Body of pancreas (tissue), 4 donors: ENCODE measurements around the gene STXBP1.

Experiments
- POLR2A ChIP-seq, 3 donors: fragments of 450-650 bp; IDR thresholded peaks; one replicate each; pipeline ENCODE4 v1.6.1; 2016; ENCODE audit warnings: antibody characterized with exemption in 3 of 3, mild to moderate bottlenecking in 2 of 3
- TF ChIP-seq, protein P1 (sequence below), 7 experiments: fragments of 450-650 bp in 4 of 7; fragments of 200-600 bp in 3 of 7; sonication (generic) in 3 of 7; IDR thresholded peaks; one replicate each; pipeline ENCODE4 v1.5.1; 2016 to 2019; ENCODE audit warnings: antibody characterized with exemption in 7 of 7

DNA sequence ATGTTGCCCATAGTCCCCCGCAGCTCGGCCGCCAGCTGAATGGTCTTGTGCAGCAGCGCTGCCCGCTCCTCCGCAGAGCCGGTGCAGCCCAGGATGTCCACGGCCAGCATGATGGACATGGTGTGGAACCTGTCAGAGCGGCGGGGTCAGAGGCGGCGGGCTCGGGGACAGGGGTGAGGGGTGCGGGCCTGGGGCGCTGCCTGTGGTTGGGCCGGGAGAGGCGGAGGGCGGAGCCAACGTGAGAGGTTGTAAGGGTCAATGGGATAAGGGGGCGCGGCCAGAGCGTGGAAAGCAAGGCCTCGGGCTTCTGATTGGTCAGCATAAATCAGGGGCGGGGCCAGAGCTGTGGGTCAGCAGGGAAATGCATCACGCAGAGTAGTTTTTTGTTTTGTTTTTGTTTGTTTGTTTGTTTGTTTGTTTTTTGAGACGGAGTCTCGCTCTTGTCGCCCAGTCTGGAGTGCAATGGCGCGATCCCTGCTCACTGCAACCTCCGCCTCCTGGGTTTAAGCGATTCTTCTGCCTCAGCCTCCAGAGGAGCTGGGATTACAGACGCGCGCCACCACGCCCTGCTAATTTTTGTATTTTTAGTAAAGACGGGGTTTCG, 129.9 kb downstream of the STXBP1 start:
- TF ChIP-seq, protein P1, sequence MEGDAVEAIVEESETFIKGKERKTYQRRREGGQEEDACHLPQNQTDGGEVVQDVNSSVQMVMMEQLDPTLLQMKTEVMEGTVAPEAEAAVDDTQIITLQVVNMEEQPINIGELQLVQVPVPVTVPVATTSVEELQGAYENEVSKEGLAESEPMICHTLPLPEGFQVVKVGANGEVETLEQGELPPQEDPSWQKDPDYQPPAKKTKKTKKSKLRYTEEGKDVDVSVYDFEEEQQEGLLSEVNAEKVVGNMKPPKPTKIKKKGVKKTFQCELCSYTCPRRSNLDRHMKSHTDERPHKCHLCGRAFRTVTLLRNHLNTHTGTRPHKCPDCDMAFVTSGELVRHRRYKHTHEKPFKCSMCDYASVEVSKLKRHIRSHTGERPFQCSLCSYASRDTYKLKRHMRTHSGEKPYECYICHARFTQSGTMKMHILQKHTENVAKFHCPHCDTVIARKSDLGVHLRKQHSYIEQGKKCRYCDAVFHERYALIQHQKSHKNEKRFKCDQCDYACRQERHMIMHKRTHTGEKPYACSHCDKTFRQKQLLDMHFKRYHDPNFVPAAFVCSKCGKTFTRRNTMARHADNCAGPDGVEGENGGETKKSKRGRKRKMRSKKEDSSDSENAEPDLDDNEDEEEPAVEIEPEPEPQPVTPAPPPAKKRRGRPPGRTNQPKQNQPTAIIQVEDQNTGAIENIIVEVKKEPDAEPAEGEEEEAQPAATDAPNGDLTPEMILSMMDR (IDR thresholded peaks at IDR 0.05) = no peak
- TF ChIP-seq POLR2A (IDR thresholded peaks at IDR 0.05) = no peak
